Ovary (tissue), 9 donors: ENCODE results near the gene ZNF576. TPM values are rescaled to one million over a fixed set of nuclear protein-coding genes. Genes with fewer than 3 reads are reported as not detected.

Experiments used
- DNase-seq, 5 donors: peaks; one replicate each; pipeline ENCODE4 v3.0.0-alpha.2; 2019 to 2020
- H3K27ac ChIP-seq, 2 donors: fragments of 200-600 bp; one replicate each; pipeline versions ENCODE4 v1.5.1 to v1.8.0; 2019 to 2022
- H3K27me3 ChIP-seq: fragments of 200-600 bp; one replicate; pipeline ENCODE4 v1.8.0; 2022
- H3K36me3 ChIP-seq: fragments of 200-600 bp; sonication (generic); one replicate; pipeline ENCODE4 v1.5.1; 2019
- H3K4me1 ChIP-seq: one replicate; pipeline ENCODE4 v1.8.1; 2013; ENCODE audit warnings: mild to moderate bottlenecking, moderate library complexity; ENCODE audit not compliant: insufficient read depth
- H3K4me3 ChIP-seq: fragments of 200-600 bp; sonication (generic); one replicate; pipeline ENCODE4 v1.5.1; 2017
- H3K9me3 ChIP-seq, 2 donors: fragments of 200-600 bp in 1 of 2; sonication (generic) in 1 of 2; one replicate each; pipeline versions ENCODE4 v1.5.1 to v1.8.1; 2013 to 2019; ENCODE audit warnings: mild to moderate bottlenecking in 1 of 2, moderate library complexity in 1 of 2
- CTCF ChIP-seq, 3 donors: fragments of 450-650 bp in 2 of 3; fragments of 200-600 bp in 1 of 3; IDR thresholded peaks; one replicate each; pipeline versions ENCODE4 v1.5.1 to v1.8.0; 2016 to 2022; ENCODE audit warnings: antibody characterized with exemption in 3 of 3, mild to moderate bottlenecking in 1 of 3
- EP300 ChIP-seq: sonication (generic); formaldehyde crosslinking; IDR thresholded peaks from one replicate; pipeline ENCODE4 v1.6.1; 2017; ENCODE audit warnings: antibody characterized with exemption
- POLR2A ChIP-seq: fragments of 450-650 bp; IDR thresholded peaks from one replicate; pipeline ENCODE4 v1.6.1; 2017; ENCODE audit warnings: antibody characterized with exemption, mild to moderate bottlenecking, moderate library complexity
- WGBS, 3 donors: extraction: QIAGEN DNeasy Blood & Tissue Kit in 1 of 3; methylation state at CpG; one replicate each; pipeline versions ENCODE4 v1.1.5 to v1.1.7; 2013 to 2017; 5-methylcytosine and 5-hydroxymethylcytosine counted together
- intact Hi-C, 4 donors: fragments of 100-400 bp; cut with DNase I; formaldehyde crosslinking; loops; one replicate each; pipeline versions ENCODE4 v1.11.0 to v1.15.1; 2022 to 2023
- polyA plus RNA-seq, 2 donors: library from polyadenylated mRNA; stranded (reverse); fragments of 200-250 nt in 1 of 2; fragments of 350-450 nt in 1 of 2; fragmentation: Illumina TruSeq in 1 of 2; extraction: RNeasy Lipid Tissue Mini Kit (QIAGEN cat#74804) in 1 of 2; gene quantifications; one replicate each; pipeline ENCODE4 v1.2.3, GENCODE V29; 2013 to 2014
- total RNA-seq, 7 donors: library from RNA; depleted of rRNA in 2 of 7; stranded (reverse); fragments of >200 nt in 2 of 7; fragmentation: NEBNext Ultra II Directional in 3 of 7; extraction: Animal tissue kit (Norgen Biotek cat#: 25700) in 3 of 7; gene quantifications; one replicate each; pipeline versions ENCODE4 v1.1.0 to v1.2.4, GENCODE V29; 2016 to 2023
- donor health status: DM: no; HTN: no; CAD: no; lungs with moderate emphysema.
- donor health status: DM: no; HTN: no; CAD: no.
- donor health status: Bipolar disorder and iron deficiency.
- donor health status: DM: yes; HTN: yes; CAD: no.
- donor health status: DM: no; HTN: no; CAD: no.
- donor health status: DM: yes; HTN: yes; CAD: no.

Gene ZNF576
- total and polyA plus RNA-seq, 9 donors = 8.6 to 22.4 (median 16.6) TPM

- TF ChIP-seq EP300 (no peak), POLR2A (no peak), CTCF (IDR thresholded peaks at IDR 0.05) (no peak)
- no peak for DNase-seq
- 64 to 76% (median 69%) methylated on average over 5 of the region's 5 CpGs for WGBS, 3 donors
- intact Hi-C loops = no loop called here
- Histone ChIP-seq H3K27me3 (no peaks in the 10 kb centered on the region), H3K36me3 (no peaks in the 10 kb centered on the region), H3K27ac (no peak overlapping the region), H3K9me3 (no peaks in the 10 kb centered on the region), H3K4me3 (no peak overlapping the region), H3K4me1 (no peaks in the 10 kb centered on the region)
Observed at GRCh38 chr19:43589277-43589676, 7.1 kb upstream of the ZNF576 start.

GRCh38 chr19:43589678-43590077 is 6.7 kb upstream of the ZNF576 start:
- Histone ChIP-seq H3K36me3 (no peaks in the 10 kb centered on the region), H3K4me3 (no peak overlapping the region), H3K9me3 (no peaks in the 10 kb centered on the region), H3K27me3 (no peaks in the 10 kb centered on the region), H3K27ac (no peak overlapping the region), H3K4me1 (peaks cover 1% of the 10 kb centered on the region)
- TF ChIP-seq POLR2A = no peak
- no peak for TF ChIP-seq EP300
- no peak for TF ChIP-seq CTCF (IDR thresholded peaks at IDR 0.05)
- intact Hi-C loops = no loop called here
- WGBS, 3 donors = 77 to 82% (median 81%) methylated on average over 6 of the region's 6 CpGs
- DNase-seq = no peak

GRCh38 chr19:43591904-43592772 is 4.3 kb upstream of the ZNF576 start:
- H3K27me3 ChIP-seq = no peaks in the 10 kb centered on the region
- H3K4me1 ChIP-seq = peaks cover 8% of the 10 kb centered on the region
- no peak overlapping the region for H3K4me3 ChIP-seq
- 88 to 91% (median 91%) methylated on average over 63 of the region's 63 CpGs for WGBS, 3 donors
- TF ChIP-seq EP300 = no peak
- TF ChIP-seq POLR2A = no peak
- TF ChIP-seq CTCF (IDR thresholded peaks at IDR 0.05) = no peak
- no peak overlapping the region for H3K27ac ChIP-seq
- intact Hi-C loops = no loop called here
- H3K36me3 ChIP-seq = no peaks in the 10 kb centered on the region
- no peaks in the 10 kb centered on the region for H3K9me3 ChIP-seq
- DNase-seq = peak in 1 of 5 donors; percentile 41

GRCh38 chr19:43592800-43593350 is 3.5 kb upstream of the ZNF576 start:
- H3K9me3 ChIP-seq = no peaks in the 10 kb centered on the region
- DNase-seq = peak in 2 of 5 donors; percentile 31 to 41
- H3K27ac ChIP-seq = no peak overlapping the region
- H3K36me3 ChIP-seq = no peaks in the 10 kb centered on the region
- H3K4me1 ChIP-seq = peaks cover 10% of the 10 kb centered on the region
- no peak for TF ChIP-seq EP300
- no peak for TF ChIP-seq POLR2A
- no peak for TF ChIP-seq CTCF (IDR thresholded peaks at IDR 0.05)
- no peak overlapping the region for H3K4me3 ChIP-seq
- intact Hi-C loops = no loop called here
- H3K27me3 ChIP-seq = no peaks in the 10 kb centered on the region
- WGBS, 3 donors = 89 to 92% (median 90%) methylated on average over 37 of the region's 37 CpGs
